Measurements from ENCODE around the gene WDR6.

DNA sequence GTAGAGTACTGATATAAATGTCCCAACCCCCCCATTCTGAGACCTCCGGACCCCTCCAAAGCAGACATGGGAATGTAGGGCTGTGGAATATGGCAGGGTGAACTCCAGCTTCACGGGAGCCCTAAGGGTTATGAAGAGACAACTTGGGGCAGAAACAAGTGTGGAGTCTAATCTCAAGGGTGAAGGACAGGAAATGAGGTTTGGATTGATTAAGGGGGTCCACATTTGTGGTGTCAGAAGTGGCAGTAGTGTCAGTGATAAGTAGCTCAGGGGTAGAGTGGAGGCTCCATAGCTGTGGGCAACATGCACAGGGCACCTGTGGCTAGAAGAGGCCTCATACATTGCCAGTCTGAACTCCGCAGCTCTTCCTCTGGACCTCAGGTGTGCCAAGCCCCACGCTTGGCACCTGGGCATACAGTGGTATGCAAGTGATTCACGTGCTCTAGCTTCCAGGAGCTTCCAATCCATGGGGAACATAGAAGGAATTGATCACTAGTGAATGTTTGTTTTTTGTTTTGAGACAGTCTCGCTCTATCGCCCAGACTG lies 21.3 kb upstream of the WDR6 start:
- TF ChIP-seq POLR2AphosphoS5 (IDR thresholded peaks at IDR 0.05) (no peak), POLR2A (IDR thresholded peaks at IDR 0.05) (no peak)

Measured in prostate gland (tissue), 1 donor.